ENCODE data around the gene ADAMTS17. TPM values are rescaled to one million over a fixed set of nuclear protein-coding genes. Genes with fewer than 3 reads are reported as not detected.

ADAMTS17 gene
- total RNA-seq, 2 experiments from 2014 or later = 0.99 to 1.2 TPM

GRCh38 chr15:99999282-100000070, 342.3 kb downstream of the ADAMTS17 start:
- intact Hi-C loops (cut with micrococcal nuclease) = loop anchor here (10.0 kb wide), 1 partner anchor 115 kb away; no protein-coding TSS in a partner anchor
- no peak overlapping the region for H3K4me3 Mint-ChIP-seq
- peaks cover 2% of the 10 kb centered on the region for H3K36me3 Mint-ChIP-seq
- H3K4me1 Mint-ChIP-seq (ENCODE audit: low read depth) = peaks cover 2% of the 10 kb centered on the region
- H3K9me3 Mint-ChIP-seq = no peaks in the 10 kb centered on the region
- POLR2A ChIA-PET = no interaction called here
- no peaks in the 10 kb centered on the region for H3K27me3 Mint-ChIP-seq
- DNase-seq = no peak
- CTCF ChIA-PET = no interaction called here
- no peak overlapping the region for H3K27ac Mint-ChIP-seq

GRCh38 chr15:99998661-99999101, 343.1 kb downstream of the ADAMTS17 start:
- DNase-seq = no peak
- Mint-ChIP-seq H3K27me3 (no peaks in the 10 kb centered on the region), H3K27ac (no peak overlapping the region), H3K4me3 (no peak overlapping the region), H3K4me1 (ENCODE audit: low read depth) (peaks cover 2% of the 10 kb centered on the region), H3K36me3 (peaks cover 2% of the 10 kb centered on the region), H3K9me3 (no peaks in the 10 kb centered on the region)
- POLR2A ChIA-PET = no interaction called here
- intact Hi-C loops (cut with micrococcal nuclease) = no loop called here
- CTCF ChIA-PET = no interaction called here

GRCh38 chr15:99997112-99997651, 344.6 kb downstream of the ADAMTS17 start:
- Mint-ChIP-seq H3K27ac (no peak overlapping the region), H3K27me3 (no peaks in the 10 kb centered on the region)
- no peak for DNase-seq

DNA sequence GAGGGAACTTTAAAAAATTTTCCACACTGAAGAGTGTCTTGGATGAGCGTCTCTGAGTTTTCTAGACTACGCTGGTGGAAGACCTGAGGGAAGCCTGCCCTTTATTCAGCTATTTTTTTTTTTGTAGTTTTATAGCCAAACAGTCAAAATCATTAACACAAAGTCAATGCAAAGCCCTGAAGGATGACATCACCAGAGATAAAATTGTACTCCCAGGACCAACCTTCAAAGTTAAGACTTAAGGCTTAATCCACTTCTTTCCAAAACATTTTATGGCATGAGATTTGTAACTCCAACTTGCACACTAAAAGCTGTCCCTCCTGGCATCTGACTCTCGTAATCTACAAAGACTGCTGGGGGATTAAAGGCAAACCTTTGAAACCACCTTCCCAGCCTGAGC, 345.1 kb downstream of the ADAMTS17 start:
- CTCF ChIA-PET = no interaction called here
- intact Hi-C loops (cut with micrococcal nuclease) = no loop called here
- H3K4me3 Mint-ChIP-seq = no peak overlapping the region
- H3K9me3 Mint-ChIP-seq = no peaks in the 10 kb centered on the region
- no peak overlapping the region for H3K27ac Mint-ChIP-seq
- peaks cover 2% of the 10 kb centered on the region for H3K4me1 Mint-ChIP-seq (ENCODE audit: low read depth)
- H3K36me3 Mint-ChIP-seq = peaks cover 17% of the 10 kb centered on the region
- POLR2A ChIA-PET = no interaction called here
- H3K27me3 Mint-ChIP-seq = no peaks in the 10 kb centered on the region
- DNase-seq = no peak

More at GRCh38 chr15:99997112-99997651, 344.6 kb downstream of the ADAMTS17 start:
- CTCF ChIA-PET = no interaction called here
- intact Hi-C loops (cut with micrococcal nuclease) = no loop called here
- Mint-ChIP-seq H3K36me3 (peaks cover 13% of the 10 kb centered on the region), H3K9me3 (no peaks in the 10 kb centered on the region), H3K4me1 (ENCODE audit: low read depth) (peaks cover 2% of the 10 kb centered on the region), H3K4me3 (no peak overlapping the region)
- POLR2A ChIA-PET = no interaction called here

DNA sequence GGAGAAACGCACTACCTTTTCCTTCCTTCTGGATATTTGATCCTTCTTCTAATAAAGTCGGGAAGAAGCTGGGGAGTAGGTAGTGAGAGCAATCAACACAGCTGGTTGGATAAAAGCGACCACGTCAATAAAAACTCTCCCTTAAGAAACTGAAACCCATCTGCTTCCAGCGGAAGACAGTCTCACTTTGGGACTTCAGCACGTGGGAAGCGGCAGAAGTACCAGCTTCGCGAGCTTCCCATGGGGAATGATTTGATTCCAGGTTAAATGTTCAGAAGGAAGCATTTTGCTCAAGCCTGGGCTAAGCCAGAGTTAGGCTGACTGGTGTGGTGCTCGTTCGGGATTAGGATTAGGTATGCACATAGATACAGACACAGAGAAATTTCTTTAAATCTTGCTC, 346.2 kb downstream of the ADAMTS17 start:
- POLR2A ChIA-PET = no interaction called here
- no peak overlapping the region for H3K4me3 Mint-ChIP-seq

GRCh38 chr15:99994849-99995248, 346.9 kb downstream of the ADAMTS17 start:
- H3K4me3 Mint-ChIP-seq = no peak overlapping the region
- DNase-seq = no peak
- intact Hi-C loops (cut with micrococcal nuclease) = no loop called here
- H3K4me1 Mint-ChIP-seq (ENCODE audit: low read depth) = no peaks in the 10 kb centered on the region
- peaks cover 17% of the 10 kb centered on the region for H3K36me3 Mint-ChIP-seq
- H3K27ac Mint-ChIP-seq = no peak overlapping the region
- H3K27me3 Mint-ChIP-seq = no peaks in the 10 kb centered on the region
- CTCF ChIA-PET = no interaction called here
- POLR2A ChIA-PET = no interaction called here
- no peaks in the 10 kb centered on the region for H3K9me3 Mint-ChIP-seq

More for the DNA sequence above, 346.2 kb downstream of the ADAMTS17 start:
- Mint-ChIP-seq H3K4me1 (ENCODE audit: low read depth) (no peaks in the 10 kb centered on the region), H3K27me3 (no peaks in the 10 kb centered on the region), H3K27ac (no peak overlapping the region), H3K9me3 (no peaks in the 10 kb centered on the region), H3K36me3 (peaks cover 17% of the 10 kb centered on the region)
- intact Hi-C loops (cut with micrococcal nuclease) = no loop called here
- CTCF ChIA-PET = no interaction called here
- DNase-seq = no peak

GRCh38 chr15:99993681-99994131, 348.1 kb downstream of the ADAMTS17 start:
- ChIA-PET POLR2A (no interaction called here), CTCF (no interaction called here)
- DNase-seq = no peak
- Mint-ChIP-seq H3K27me3 (no peaks in the 10 kb centered on the region), H3K4me3 (no peak overlapping the region), H3K36me3 (peaks cover 22% of the 10 kb centered on the region), H3K9me3 (no peaks in the 10 kb centered on the region), H3K27ac (no peak overlapping the region), H3K4me1 (ENCODE audit: low read depth) (no peaks in the 10 kb centered on the region)
- intact Hi-C loops (cut with micrococcal nuclease) = no loop called here

DNA sequence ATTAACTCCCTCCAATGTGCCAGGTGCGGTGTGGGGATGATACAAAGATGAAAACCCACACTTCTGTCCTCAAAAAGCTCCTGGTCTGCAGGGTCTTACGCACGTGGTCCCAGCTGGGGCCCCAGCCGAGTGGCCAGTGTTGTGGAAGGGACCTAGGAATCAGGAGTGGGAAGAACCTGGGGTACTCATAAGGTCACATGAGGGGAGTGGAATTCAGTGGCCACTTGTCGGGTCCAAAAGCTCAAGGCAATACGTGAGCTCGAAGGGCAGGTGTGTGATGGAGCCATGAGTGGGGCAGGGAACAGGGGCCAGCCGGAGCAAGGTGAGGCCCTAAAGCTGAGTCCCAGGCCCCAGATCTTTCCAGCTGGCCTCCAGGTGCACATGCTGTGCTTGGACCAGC, 348.5 kb downstream of the ADAMTS17 start:
- peaks cover under 1% of the 10 kb centered on the region for H3K9me3 Mint-ChIP-seq
- CTCF ChIA-PET = no interaction called here
- no peak overlapping the region for H3K27ac Mint-ChIP-seq
- peaks cover 23% of the 10 kb centered on the region for H3K36me3 Mint-ChIP-seq
- POLR2A ChIA-PET = no interaction called here
- H3K4me3 Mint-ChIP-seq = no peak overlapping the region
- intact Hi-C loops (cut with micrococcal nuclease) = no loop called here
- no peaks in the 10 kb centered on the region for H3K4me1 Mint-ChIP-seq (ENCODE audit: low read depth)
- H3K27me3 Mint-ChIP-seq = no peaks in the 10 kb centered on the region
- no peak for DNase-seq

- POLR2A ChIA-PET = no interaction called here
Measured at GRCh38 chr15:99992611-99993231, 349.1 kb downstream of the ADAMTS17 start.

DNA sequence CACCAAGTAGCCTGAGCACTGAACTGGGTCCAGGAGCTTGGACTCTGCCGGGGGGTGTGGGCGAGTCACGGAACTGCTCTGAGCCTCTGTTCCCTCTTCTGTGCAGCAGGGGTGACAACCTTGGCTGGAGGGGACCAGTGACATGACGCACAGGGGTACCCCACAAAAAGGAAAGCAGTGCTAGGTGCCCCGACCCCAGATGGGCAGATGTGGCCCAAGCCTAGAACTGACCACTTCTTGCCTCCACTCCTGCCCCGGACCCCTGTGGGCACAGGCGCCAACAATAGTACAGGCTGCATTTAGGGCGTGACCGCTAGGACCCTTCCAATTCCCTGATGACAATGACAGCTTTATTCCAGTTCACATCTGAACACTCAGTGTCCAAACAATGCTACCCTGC, 352.7 kb downstream of the ADAMTS17 start:
- intact Hi-C loops (cut with micrococcal nuclease) = no loop called here
- Mint-ChIP-seq H3K9me3 (peaks cover 2% of the 10 kb centered on the region), H3K4me3 (no peak overlapping the region), H3K27me3 (no peaks in the 10 kb centered on the region), H3K36me3 (peaks cover 23% of the 10 kb centered on the region), H3K27ac (no peak overlapping the region), H3K4me1 (ENCODE audit: low read depth) (no peaks in the 10 kb centered on the region)
- POLR2A ChIA-PET = no interaction called here
- CTCF ChIA-PET = no interaction called here
- DNase-seq = no peak

More at GRCh38 chr15:99992611-99993231, 349.1 kb downstream of the ADAMTS17 start:
- Mint-ChIP-seq H3K27me3 (no peaks in the 10 kb centered on the region), H3K4me1 (ENCODE audit: low read depth) (no peaks in the 10 kb centered on the region), H3K9me3 (peaks cover 2% of the 10 kb centered on the region), H3K36me3 (peaks cover 25% of the 10 kb centered on the region), H3K4me3 (no peak overlapping the region), H3K27ac (no peak overlapping the region)
- DNase-seq = no peak
- CTCF ChIA-PET = no interaction called here
- intact Hi-C loops (cut with micrococcal nuclease) = no loop called here

DNA sequence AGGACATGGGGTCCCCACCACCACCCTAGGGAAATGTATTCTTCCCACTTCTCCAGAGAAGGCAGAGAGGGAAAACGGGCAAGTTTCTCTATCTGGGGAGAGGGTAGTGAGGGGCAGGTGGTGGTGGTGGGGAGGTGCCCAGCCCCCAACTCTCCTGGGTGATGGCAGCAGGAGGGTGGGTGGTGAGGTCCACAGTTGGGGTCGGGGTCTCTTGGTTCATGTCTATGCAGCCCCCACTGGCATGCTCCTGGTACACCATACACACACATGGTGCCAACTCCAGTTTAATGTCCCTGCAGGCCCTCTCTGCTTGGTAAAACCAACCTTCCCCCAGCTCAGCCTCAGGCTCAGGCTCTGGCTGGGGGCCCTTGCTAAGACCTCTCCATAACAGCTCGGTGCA, 354.1 kb downstream of the ADAMTS17 start:
- H3K36me3 Mint-ChIP-seq = peaks cover 15% of the 10 kb centered on the region
- intact Hi-C loops (cut with micrococcal nuclease) = no loop called here
- H3K27me3 Mint-ChIP-seq = no peaks in the 10 kb centered on the region
- ChIA-PET POLR2A (no interaction called here), CTCF (no interaction called here)
- no peak overlapping the region for H3K4me3 Mint-ChIP-seq
- no peaks in the 10 kb centered on the region for H3K4me1 Mint-ChIP-seq (ENCODE audit: low read depth)
- no peak for DNase-seq
- H3K9me3 Mint-ChIP-seq = peaks cover 2% of the 10 kb centered on the region
- no peak overlapping the region for H3K27ac Mint-ChIP-seq

GRCh38 chr15:99987119-99987506, 354.7 kb downstream of the ADAMTS17 start:
- CTCF ChIA-PET = no interaction called here
- POLR2A ChIA-PET = no interaction called here
- intact Hi-C loops (cut with micrococcal nuclease) = no loop called here
- no peaks in the 10 kb centered on the region for H3K4me1 Mint-ChIP-seq (ENCODE audit: low read depth)
- H3K9me3 Mint-ChIP-seq = peaks cover 2% of the 10 kb centered on the region
- DNase-seq = no peak
- peaks cover 11% of the 10 kb centered on the region for H3K36me3 Mint-ChIP-seq
- H3K27me3 Mint-ChIP-seq = no peaks in the 10 kb centered on the region
- H3K4me3 Mint-ChIP-seq = no peak overlapping the region
- H3K27ac Mint-ChIP-seq = no peak overlapping the region

Measured in activated CD4-positive, alpha-beta memory T cell treated with anti-CD3 and anti-CD28 coated beads for 36 hours (primary cell).